T-helper 2 cell treated with Interferon-gamma antibody and Interleukin-4, amounts not matched to agents 100 ng/mL and 5 ng/mL, for 36 hours (primary cell): ENCODE results near the gene SPI1. TPM values are rescaled to one million over a fixed set of nuclear protein-coding genes. Genes with fewer than 3 reads are reported as not detected.
"Not testable (repeated sequence)": the region's sequence is repeated elsewhere in the genome, so short reads cannot be mapped to it uniquely, and the experiment has no call there.

Source experiments
- intact Hi-C: fragments of 100-400 bp; cut with micrococcal nuclease; formaldehyde crosslinking; loops from one replicate; pipeline ENCODE4 v1.15.1; 2023
- total RNA-seq: library from RNA; stranded (reverse); gene quantifications from 2 replicates; pipeline ENCODE4 v1.2.3, GENCODE V29; 2022

Gene SPI1
- total RNA-seq, 1 donor from 2014 or later, result not detected

- intact Hi-C loops, result no loop called here
These were observed 35.5 kb downstream of the SPI1 start for GRCh38 chr11:47342854-47343253.

- intact Hi-C loops, result no loop called here
These were observed 36.1 kb downstream of the SPI1 start for GRCh38 chr11:47342036-47342803.

GRCh38 chr11:47340980-47341775 lies 37.2 kb downstream of the SPI1 start:
- intact Hi-C loops, result no loop called here

GRCh38 chr11:47340010-47340409 lies 38.3 kb downstream of the SPI1 start:
- intact Hi-C loops, result no loop called here

GRCh38 chr11:47338396-47339241 lies 39.7 kb downstream of the SPI1 start:
- intact Hi-C loops, result no loop called here

- intact Hi-C loops, result no loop called here
These were observed 41.0 kb downstream of the SPI1 start for GRCh38 chr11:47337229-47337924.

GRCh38 chr11:47336595-47336994 lies 41.8 kb downstream of the SPI1 start:
- intact Hi-C loops, result no loop called here

GRCh38 chr11:47335733-47336132 lies 42.6 kb downstream of the SPI1 start:
- intact Hi-C loops, result no loop called here

GRCh38 chr11:47334699-47335411 lies 43.5 kb downstream of the SPI1 start:
- intact Hi-C loops, result not testable (repeated sequence)

GRCh38 chr11:47333886-47334443 lies 44.4 kb downstream of the SPI1 start:
- intact Hi-C loops, result no loop called here

- intact Hi-C loops, result no loop called here
These were observed 44.9 kb downstream of the SPI1 start for GRCh38 chr11:47333526-47333845.

GRCh38 chr11:47332791-47333525 lies 45.4 kb downstream of the SPI1 start:
- intact Hi-C loops, result no loop called here

- intact Hi-C loops, result no loop called here
These were observed 46.0 kb downstream of the SPI1 start for GRCh38 chr11:47332303-47332711.

- intact Hi-C loops, result no loop called here
These were observed 46.7 kb downstream of the SPI1 start for GRCh38 chr11:47331454-47332302.

GRCh38 chr11:47329987-47330931 lies 48.1 kb downstream of the SPI1 start:
- intact Hi-C loops, result no loop called here

GRCh38 chr11:47329431-47329986 lies 48.8 kb downstream of the SPI1 start:
- intact Hi-C loops, result no loop called here
